NCI-H2171 (cell line): ENCODE results near the gene SMC3.

Experiments
- DNase-seq: peaks from one replicate; lab custom pipeline; 2025; lab: John Stamatoyannopoulos, UW

The SMC3 gene

DNA sequence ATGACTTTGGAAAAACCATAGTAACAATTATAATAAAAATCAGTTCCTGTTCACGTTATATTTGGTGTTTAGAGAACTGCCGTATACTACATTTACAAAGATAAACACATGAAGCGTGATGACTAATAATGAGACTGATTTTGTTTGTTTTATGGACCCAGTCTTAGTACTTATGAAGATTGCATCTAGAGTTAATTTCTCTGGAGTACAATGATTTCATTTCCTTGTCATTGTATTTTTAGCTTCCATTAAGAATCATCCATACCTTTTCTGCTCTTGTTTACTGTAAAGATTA lies 79.6 kb downstream of the SMC3 start:
- no peak for DNase-seq

DNA sequence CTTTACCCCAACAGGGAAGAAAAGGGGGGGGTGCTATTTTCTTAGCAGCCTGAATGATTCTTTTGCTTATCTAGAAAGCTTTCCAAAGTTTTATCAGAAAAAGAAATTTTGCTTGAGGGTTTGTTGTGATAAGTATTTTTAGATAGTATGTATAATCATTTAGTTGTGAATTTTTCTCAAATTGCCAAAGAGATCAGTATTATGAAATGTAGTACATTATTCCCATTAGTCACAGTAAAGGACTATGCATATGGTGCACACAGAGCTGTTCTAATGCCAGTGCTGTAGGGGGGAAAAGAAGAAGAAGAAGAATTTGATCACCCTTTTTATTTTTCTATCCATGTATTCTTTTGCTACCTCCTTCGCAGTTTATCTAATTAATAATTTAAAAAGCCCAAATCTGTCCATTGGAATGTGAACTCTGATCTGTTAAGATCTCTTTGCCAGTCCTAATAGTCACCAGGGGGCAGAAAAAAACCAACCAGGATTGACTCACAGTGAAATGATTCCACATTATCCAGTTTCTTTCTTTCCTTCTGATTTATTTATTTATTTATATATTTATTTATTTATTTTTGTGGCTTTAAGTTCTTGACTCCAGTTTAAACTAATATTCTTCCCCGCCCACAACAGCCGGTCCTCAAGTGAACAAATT lies 81.3 kb downstream of the SMC3 start:
- no peak for DNase-seq

DNA sequence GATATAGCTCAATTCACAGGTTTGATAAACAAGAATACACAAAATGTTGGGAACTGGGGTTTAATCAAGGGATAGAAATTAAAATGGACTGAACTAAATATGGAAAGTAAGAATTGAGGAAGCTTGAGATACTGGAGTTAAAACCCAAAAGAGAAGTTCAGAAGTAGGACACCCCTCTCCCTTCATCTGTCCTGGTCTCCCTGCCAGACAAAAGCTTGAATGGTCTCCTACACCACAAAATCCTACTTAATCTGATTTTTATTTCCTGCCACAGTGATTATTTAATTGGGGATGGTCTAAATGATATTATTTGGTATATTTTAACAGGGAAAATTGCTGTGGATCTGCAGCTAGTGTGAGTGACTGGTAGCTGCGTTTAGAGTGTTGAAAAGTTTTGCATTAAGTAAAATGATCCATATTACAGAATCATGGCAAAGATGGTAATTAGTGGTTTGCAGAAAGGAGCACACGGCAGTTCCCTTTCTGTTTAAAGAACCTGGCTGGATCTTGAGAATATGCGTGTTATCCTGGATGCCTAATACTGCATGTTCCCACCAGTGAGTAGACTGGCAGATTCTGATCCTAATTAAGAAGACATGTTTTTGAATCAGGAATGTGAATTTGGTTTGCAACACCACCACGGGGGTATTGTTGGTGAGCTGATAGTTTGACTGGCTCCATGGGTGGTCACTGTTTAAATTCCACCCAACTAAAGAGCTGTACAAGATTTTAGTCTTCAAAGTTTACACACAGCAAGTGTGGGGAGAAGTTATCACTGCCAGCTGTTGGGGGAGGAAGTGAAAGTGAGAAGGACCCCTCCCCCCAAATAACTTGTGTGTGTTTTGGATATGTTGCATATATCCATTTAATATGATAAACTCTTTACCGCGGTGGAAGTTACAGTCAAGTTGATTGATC lies 82.1 kb downstream of the SMC3 start:
- no peak for DNase-seq

DNA sequence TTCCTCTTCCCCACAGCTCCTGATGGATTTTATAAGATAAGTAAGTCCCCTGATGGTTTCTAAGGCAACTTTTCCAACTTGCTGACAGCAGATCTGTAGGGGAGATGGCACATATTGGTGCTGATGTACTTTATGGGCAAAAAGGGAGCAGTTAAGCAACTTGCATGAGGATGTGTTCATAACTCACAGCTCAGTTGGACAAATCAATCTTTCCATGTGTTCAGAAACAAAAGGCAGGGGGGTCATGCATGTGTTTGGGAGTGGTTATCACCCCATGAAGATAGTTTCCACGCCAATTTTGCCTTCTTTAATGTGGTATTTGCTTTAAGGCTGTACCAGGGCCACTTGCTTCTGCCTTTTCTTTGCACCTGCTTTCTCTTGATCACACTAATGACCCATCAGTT lies 82.8 kb downstream of the SMC3 start:
- no peak for DNase-seq

DNA sequence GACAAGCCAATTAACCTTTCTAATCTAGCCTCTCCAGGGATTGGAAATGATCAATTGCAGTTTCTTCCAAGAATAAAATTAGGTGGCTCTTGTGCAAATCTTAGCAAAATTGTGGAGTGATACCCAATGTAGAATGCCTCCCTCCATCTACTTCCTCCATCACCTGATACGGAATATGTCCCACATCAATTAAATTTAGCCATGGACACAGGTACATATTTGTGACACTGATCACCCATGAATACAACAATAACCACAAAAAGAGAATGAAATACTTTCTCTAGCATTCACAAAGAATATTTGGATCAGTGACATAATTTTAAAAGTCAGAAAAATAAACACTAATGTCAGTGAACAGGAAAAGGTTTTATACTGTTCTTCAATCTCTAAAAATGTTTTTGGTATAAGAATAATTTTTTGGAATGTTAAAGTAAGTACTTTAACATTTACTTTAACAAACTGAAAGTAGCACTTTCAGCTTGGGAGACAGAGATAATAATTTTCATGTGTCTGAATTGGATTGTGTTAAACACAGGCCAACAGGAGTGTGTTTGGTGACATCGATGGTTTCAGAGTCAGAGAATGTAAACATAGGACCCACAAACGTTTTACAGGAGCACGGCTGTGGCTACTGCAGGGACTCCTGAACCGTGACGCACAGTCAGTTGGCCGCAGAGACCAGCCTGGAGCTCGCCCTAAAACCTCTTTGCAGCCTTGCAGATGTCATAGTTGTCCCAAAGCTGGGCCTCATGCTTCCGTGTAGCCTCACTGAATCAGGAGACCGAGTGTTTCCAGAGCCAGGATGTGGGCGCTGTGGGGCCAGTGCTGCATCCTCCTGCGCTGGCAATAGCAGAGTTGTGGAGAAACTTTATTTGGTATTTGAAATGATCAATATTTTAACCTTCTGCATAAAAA lies 83.8 kb downstream of the SMC3 start:
- no peak for DNase-seq

DNA sequence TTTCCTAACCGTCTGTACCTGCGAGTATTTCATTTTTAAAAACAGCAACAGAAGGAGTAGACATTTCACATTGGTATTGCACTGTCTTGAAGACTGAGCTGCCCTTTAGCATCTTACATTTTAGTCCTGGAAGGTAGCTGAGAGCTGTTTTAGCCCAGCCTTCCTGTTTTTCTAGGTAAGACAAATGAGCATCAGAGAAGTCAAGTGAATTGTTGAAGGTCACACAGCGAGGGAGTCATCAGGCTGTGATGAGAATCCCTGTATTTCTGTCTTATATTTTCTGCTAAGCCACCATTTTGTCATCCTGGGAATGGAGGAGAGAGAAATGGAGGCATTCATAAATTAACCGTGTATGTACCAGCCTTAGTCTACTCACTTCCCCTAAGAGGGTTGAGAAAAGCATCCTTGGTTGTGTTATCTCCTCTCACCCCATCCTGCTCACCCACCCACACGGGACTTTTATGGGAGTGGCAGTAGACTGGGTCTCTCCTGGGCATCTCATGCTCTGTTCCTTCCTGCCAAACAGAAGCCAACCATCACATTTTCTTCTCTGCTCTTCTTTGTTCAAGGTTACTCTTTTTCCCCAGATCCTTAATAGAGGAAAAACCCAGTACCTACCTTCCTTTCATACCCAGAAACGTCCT lies 85.1 kb downstream of the SMC3 start:
- DNase-seq = no peak
